HG03432 (cell line): ENCODE data around the gene HSPA12A.

Experiments
- ATAC-seq: cut with Tn5 transposase; IDR thresholded peaks from one replicate; pipeline ENCODE4 v1.9.1; 2021; ENCODE audit warnings: mild to moderate bottlenecking, moderate library complexity; ENCODE audit not compliant: unreplicated experiment

HSPA12A gene, protein sequence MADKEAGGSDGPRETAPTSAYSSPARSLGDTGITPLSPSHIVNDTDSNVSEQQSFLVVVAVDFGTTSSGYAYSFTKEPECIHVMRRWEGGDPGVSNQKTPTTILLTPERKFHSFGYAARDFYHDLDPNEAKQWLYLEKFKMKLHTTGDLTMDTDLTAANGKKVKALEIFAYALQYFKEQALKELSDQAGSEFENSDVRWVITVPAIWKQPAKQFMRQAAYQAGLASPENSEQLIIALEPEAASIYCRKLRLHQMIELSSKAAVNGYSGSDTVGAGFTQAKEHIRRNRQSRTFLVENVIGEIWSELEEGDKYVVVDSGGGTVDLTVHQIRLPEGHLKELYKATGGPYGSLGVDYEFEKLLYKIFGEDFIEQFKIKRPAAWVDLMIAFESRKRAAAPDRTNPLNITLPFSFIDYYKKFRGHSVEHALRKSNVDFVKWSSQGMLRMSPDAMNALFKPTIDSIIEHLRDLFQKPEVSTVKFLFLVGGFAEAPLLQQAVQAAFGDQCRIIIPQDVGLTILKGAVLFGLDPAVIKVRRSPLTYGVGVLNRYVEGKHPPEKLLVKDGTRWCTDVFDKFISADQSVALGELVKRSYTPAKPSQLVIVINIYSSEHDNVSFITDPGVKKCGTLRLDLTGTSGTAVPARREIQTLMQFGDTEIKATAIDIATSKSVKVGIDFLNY

DNA sequence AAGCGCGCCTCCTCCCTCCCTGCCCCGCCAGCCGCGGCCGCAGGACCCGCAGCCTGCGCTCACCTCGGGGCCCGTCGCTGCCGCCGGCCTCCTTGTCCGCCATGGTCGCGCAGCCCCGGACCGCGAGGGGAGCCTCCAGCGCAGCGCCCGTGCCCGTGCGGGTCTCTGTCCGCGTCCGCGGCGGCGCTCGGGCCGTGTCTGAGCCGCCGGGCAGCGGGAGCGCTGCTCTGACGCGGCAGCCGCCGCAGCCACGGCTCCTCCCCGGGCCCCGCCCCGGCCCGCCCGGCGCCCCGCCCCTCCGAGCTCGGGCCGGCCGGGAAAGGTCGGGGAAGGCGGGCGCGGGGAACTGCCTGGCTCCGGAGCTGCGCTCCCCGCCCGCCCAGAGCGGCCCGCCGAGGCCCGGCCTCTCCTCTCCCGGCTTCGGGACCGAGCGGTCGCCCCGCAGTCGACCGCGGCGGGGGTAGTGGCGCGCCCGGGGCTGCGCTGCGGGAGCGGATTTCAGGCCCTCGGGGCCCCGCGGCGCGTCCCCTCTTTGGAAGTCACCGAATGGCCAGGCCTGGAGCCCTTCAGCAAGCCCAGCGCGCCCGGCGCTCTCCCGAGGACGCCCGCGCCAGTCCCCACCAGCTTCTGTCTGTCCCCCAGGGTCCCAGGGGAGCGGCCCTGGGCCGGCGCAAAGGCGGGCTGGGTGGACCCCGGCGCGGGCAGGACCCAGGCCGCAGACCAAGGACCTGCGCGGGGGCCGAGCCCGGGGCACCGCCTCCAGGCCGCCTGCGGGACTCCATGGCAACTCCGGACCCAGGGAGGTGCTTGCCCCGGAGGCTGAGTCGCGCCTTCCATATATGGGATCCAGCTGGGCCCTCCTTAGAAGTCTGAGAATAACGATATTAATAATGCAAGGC lies at the start of gene HSPA12A:
TSS of gene HSPA12A (minus strand) at position 200 of the 899 bp plus-strand sequence. CDS start at position 103, 97 bp downstream.
- peak; percentile 94 for ATAC-seq

DNA sequence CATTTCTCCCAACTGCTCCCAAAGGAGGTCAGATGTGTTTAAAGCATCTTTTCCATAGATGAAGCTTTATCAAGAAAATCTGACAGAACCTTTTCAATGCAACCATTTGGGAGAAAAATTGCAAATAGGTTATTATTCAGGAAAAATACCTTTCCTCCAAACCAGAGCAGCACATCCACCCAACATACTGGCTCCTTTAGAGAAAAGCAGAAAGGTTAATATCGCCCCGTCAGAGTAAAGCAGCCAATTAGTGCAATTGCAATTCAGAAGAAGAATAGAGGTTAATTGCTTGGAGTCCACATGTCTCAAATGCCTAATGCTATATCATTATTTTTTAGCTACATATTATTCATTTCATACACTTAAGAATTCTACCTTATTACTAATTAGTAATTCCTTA lies 48.9 kb upstream of the HSPA12A start:
- ATAC-seq: no peak

DNA sequence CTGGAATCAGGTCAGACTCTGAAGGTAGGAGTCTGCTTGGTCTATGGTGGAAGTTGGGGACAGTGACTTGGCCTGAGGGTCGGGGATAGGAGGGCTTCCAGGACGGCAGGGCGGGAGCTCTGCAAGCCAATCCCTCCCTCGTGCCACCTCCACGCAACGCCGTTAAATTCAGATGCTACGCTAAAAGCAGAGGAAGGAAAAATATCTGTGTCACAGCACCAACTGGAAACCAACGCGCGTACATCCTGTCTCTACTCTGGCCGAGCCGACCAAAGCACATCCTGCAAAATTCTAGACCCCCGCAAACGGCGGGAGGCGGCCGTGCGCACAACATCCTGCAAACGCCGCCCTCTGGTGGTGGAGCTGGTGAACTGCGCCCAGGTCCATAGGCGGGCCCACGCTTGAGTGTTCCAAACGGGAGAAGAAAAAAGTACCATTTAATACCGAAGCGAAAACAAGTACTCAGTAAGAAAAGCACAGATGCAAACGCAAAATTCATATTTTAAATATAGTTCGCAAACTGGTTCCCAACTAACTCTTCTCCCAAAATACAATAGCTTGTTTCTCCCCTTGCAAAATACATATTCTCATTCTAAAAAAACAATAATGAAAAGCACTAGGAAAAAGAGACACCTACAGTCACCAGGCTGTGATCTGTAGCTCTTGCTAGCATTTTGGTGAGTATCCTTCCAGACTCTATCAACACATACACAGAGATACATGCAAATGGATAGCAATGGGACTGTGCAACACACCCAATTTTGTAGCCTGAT lies 45.7 kb upstream of the HSPA12A start:
- ATAC-seq: peak; percentile 92

DNA sequence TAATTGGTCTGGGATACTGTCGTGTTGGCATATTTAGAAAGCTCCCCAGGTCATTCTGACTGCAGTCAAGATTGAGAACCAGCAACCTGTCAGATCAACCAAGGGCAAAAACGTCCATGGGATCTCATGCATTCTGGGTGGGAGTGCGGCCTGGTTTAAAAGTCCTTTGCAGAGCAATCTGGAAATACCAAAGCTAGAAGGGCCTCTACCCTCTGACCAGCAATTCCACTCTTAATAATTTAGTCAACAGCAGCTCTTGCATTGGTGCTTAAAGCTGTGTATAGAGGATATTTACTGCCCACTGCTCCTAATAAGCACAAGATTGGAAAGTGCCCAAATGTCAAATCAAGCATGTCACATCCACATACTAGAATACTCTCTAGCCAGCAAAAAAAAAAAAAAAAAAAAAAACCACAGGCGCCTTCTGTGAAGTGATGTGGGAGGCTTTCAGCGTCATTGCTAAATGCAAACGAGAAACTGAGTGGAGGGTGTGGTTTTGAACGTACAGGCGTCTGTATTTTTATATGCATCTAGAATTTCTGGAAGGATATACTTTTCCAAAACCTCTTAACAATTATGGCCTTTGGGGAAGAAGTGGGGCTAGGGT lies 44.8 kb upstream of the HSPA12A start:
- ATAC-seq: no peak

DNA sequence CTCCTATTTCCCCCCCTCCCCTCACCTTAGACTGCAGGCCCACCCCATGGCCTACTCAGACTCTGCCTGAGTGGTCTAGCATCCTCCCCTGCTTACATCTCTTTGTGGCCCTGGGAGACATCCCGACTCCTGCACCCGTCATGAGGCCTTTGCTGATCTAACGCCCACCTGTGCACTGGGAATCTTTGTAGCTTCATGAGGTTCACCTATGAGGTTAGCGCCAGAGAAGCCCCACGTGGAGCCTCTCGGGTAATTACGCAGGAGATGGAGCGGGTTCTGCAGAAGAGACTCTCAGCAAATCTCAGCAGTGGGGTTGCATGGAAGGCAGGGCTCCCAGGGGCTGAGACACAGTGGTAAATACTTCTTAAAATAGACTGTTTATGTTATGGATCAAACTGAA lies 43.5 kb upstream of the HSPA12A start:
- no peak for ATAC-seq

DNA sequence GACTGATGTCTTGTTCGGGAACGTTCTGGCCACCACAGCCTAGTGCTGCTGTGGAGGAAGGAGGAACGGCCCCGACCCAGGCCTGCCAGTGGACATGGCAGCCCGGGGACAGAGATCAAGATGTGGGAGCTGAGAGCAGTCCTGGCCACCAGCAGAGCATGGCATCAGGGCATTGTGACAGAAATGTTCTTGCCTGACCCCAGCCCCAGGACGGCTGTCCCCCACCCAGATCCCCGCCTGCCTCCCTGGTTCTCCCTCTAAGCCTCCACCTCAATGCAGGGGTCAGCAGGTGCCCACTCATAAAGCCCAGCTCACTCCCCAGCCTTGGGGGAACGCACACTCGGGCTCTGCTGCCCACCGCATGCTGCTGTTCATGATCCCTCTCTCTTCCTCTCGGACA lies 42.9 kb upstream of the HSPA12A start:
- no peak for ATAC-seq

DNA sequence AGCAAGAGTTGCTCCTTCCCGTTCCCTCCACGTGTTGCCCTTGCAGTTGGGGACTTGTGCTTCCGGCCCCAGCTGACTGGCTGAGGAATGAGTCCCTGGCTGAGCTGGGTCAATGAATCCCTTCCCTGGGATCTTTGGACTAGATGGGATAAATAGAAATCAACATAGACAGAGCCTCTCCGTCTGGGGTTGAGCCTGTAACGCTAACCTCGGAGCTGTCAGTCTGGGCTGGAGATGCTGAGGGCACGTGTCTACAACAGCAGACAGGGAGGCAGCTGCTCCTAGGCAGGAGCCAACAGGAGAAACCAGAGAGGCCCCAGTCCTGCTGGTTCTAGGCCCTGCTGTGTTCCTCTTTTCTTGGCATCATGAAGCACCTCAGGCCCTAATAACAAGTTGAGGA lies 42.3 kb upstream of the HSPA12A start:
- ATAC-seq: no peak

DNA sequence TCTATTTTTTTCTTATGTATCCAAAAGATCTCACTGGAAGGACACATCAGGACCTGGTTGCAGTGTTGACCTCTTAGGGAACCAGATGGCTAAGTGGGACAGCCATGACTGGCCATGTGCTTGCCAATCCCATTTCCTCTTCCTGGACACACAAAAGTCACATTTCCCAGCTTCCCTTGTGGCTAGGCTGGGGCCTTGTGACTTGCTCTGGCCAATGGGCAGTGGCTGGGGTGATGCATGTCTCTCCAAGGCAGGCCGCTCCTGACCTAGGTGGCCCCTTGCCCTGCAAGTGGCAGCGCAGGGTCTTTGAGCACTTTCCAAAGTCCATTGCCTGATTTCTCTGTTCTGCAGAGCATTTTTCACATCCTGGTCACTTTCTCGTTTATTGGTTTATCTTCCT lies 41.7 kb upstream of the HSPA12A start:
- no peak for ATAC-seq

DNA sequence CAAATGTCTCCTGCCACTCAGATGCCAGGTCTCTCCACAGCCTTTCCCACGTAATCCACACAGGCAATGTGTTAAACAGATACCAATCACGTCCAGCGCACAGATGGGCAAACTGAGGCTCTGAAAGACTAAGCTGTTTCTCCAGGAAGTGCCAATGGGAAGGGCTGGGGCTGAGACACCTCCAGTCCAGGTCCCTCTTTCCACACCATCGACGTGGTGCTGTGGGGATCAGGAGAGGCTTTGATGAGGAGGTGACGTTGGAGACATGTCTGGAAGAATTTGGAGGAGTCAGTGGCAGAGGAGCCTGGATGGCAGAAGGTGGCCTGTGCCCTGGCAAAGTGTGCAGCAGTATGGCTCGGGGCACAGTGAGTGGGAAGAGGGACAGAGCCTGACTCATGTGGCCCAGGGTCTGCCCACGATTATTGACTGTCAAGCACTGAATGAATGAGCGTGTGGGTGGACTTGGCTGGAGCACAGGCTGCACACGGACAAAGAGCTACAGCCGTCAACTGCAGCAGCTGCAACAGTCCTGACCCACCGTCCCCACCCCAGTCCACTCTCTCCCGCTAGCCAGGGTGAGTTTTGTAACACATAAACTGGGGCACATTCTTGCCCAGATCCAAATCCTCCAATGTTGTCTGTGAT lies 40.8 kb upstream of the HSPA12A start:
- no peak for ATAC-seq

DNA sequence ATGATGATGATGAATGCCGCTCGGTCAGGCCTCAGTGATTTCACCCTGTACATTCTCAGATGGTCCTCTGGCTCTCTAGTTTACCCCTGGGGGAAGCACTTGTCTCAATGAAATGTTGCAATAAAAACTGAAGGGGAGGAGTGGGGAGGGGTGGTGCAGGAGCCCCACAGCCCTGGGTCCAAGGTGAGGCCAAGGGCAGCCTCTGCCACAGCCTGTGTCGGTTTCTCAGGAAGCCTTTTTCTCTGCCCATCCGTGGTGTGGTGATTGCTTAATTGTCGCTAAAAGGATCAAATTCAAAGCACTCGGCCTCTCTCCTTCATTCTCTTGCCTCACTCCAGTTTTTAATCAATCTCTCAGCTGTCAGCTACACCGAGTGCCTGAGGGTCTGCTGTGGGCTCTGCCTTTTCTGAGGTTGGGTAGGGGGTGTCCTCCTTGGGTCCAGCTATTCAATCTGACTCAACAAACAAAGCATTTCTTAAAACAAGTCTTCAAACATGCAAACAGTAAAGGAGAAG lies 39.1 kb upstream of the HSPA12A start:
- no peak for ATAC-seq

DNA sequence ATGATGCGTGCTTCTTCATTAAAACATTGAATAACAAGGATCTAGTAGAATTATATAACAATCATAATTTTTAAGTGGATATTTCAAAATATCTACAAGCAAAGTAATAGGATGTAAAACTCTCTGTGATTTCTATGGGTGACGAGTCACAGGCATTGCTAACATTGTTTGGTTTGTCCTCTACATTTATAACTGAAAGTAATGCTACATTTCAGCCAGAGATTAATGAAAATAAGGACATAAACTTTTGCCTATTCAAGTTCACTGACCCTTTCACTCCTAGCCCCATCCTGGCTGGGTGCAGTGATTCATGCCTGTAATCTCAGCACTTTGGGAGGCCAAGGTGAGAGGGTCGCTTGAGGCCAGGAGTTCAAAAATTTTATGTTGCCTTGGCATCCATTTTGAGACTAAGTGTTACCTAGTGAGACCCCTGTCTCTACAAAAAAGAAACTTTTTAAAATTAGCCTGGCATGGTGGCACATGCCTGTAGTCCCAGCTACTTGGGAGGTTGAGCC lies 38.4 kb upstream of the HSPA12A start:
- ATAC-seq: no peak

DNA sequence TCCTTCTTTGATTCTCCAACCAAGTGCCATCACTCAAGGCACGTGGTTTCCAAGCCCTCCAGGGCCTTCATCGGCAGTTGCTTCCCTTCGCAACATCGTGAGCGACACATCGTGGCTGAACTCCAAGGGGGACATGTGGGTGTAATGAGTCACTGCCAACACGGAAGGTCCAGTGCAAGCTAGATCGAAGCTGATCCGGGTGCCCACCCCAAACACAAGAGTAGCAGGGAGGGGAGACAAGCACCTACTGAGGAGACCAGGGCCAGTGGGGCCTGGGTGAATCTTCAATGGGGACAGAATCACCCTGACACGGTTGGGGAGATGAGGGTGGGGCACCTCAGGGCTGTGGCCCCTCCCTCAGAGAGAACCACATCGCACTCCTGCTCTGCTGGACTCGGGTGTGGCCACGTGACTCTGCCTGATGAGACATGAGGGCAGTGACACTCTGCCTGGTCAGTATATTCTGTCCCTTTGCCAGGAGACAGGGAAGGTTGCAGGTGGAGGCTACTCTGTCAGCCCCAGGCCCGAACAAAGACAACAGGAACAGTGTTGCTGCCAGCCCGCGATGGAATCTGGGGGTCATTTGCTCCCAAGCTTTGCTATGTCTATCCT lies 36.8 kb upstream of the HSPA12A start:
- no peak for ATAC-seq

DNA sequence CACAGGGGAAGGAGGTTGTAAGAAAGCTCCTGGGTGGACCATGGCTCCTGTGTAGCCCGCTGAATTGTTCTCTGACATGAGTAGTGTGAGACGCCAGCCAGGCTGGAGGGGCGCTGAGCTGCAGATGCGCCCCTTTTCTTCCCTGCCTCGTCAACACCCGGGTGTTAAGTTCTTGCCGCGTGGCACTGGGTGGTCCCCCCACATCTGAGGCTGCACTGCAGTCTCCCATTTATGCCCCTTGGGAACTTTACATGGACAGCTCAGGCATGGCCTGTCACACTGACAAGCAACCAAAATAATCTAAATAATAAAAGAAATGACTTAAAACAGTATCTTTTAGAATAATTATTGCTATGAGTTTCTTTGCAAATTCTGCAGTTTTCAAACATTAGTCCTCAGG lies 34.6 kb upstream of the HSPA12A start:
- ATAC-seq: no peak

DNA sequence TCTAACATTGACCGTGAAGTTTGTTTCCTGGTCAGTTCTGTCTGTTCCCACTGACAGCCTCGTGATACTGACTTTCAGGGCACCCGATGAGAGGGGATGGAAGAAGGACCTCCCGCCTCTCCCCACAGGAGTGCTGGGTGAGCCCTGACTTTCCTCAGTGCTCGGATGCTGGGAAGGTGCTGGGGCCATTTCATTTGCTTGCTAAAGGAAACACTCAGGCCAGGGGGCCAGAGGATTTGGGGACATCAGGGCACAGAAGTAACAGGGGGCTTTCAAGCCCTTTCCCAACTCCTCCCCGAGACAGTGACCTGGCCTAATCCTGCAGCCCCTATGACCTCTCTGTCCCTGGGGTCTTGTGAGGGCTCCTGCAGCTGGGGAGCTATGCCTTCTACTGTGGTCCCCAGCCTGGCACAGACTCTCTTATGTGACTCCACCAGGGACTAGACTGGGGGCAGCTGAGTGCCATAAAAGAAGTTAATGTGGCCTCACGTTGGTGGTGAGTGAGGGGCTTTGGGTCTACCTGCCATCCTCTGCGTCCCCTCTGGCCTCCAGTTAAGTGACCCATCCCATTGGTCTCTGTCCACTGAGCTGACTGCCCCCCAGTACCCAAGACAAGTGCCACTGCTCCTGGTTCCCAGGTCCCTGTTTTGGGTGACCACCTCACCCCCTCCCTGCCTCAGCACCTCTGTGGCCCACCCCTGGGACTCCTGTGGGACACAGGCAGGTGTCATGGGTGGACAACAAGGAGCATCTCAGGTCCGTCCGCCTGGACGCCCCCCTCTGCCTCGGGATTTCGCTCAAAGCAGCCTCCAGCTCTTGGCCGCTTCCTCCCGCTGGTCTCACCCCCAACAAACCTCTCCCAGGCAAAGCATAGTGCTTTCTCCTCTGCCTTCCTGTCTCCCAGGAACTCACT lies 33.4 kb upstream of the HSPA12A start:
- ATAC-seq: no peak

DNA sequence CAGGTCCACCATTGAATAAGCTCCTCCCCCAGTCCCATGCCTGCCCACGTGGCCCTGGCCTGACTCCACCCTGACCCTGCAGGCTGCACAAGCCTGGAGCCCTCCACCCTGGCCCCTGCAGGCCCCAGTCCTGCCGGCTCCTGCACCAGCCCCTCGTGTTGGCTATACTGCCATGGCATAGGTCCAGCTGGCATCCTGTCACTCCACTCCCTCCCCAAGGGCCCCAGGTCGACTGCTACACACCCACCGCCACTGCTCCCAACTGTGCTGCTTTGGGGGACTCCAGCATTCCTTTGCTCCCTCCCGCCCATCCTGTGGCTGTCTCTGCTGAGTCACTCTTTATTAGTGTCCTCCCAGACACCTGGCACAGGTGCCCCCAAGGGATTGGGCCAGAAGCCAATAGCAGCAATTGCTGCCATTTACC lies 32.4 kb upstream of the HSPA12A start:
- ATAC-seq: no peak

DNA sequence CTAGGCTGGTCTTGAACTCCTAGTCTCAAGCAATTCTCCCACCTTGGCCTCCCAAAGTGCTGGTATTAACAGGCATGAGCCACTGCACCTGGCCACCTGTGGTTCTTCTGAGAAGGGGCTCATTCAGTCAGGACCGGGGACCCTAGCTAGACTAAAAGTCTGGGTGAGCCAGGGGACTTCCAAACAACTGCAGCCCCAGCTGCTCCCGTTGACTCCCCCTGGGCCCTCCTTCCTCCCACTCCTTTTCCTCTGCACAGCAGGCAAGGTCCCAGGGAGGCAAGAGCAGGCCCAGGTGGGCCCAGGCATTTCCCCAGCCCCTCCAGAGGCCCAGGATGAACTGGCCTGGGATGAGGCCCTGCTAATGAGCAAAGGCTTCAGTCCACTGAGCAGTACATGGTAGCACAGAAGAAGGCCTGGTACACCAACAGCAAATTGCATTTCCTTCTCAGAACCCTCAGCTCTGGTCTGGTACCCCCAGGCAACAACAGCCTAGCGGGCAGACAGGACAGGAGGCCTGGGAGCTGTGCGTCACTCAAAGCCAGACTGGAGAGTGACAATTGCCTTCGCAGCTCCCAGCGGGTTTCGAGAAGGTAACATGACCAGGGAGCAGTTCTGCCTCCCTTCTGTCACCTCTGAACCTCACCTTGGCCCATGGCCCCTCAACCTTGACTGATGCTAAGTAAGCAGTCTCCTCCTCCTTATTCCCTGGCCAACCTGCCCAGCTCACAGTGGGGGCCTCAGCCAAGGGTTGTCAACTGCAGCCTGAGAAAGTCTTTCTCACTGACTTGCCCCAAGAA lies 30.7 kb upstream of the HSPA12A start:
- no peak for ATAC-seq

DNA sequence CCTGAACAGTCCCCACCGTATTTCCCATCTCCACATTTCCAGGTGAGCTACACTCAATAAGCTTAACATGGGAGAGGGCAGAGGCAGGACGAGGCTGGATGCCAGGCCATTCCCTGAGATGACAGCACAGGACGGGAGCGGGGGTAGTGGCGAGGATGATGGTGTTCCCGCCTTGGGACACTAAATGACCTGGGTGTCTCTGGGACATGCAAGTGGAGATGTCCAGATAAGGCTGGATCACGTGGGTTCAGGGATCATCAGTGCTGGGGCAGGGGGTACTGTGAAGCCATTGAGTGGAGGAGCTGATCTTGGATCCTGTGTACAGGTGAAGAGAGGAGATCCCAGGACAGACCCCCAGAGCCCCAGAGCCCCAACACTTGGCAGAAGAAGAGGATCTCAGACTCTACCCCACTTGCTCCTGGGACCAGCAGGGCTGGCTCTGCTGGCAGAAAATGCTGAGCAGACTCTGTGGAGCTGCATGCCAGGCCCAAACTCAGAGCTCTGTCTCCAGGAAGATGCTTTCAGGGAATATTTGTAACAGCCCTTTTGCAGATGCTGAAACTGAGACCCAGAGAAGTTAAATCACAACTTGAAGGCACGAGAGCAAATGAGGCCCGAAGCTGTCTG lies 29.7 kb upstream of the HSPA12A start:
- ATAC-seq: no peak
